HepG2 (cell line): ENCODE data around the gene GNB4. TPM values are rescaled to one million over a fixed set of nuclear protein-coding genes. Genes with fewer than 3 reads are reported as not detected.

ENCODE experiments used
- BCL6 ChIP-seq: IDR thresholded peaks from 2 replicates; pipeline ENCODE4 v1.6.1; 2016; ENCODE audit warnings: missing genetic modification reagents, missing compliant biosample characterization
- EZH2 ChIP-seq: conservative IDR thresholded peaks from 2 replicates; pipeline ENCODE4 v1.6.1; 2012; ENCODE audit warnings: mild to moderate bottlenecking, low read depth, low read length, moderate library complexity
- JUND ChIP-seq: sonication (generic); formaldehyde crosslinking; IDR thresholded peaks from 2 replicates; pipeline ENCODE4 v1.8.0; 2022; ENCODE audit warnings: mild to moderate bottlenecking, missing genetic modification reagents
- NFE2 ChIP-seq: sonication (generic); formaldehyde crosslinking; IDR thresholded peaks from 2 replicates; pipeline ENCODE4 v1.4.0; 2020; ENCODE audit warnings: missing genetic modification reagents
- ZNF10 ChIP-seq: sonication (generic); formaldehyde crosslinking; IDR thresholded peaks from 2 replicates; pipeline ENCODE4 v1.4.0; 2020; ENCODE audit warnings: mild to moderate bottlenecking, low read depth, missing genetic modification reagents, borderline replicate concordance
- ZNF7 ChIP-seq: IDR thresholded peaks from 2 replicates; pipeline ENCODE4 v1.6.1; 2016; ENCODE audit warnings: missing biosample characterization, missing genetic modification reagents
- polyA plus RNA-seq, 8 experiments: library from polyadenylated mRNA; depleted of rRNA in 3 of 8; stranded (reverse) in 7 of 8; unstranded in 1 of 8; fragments of >200 nt; fragmentation: Illumina TruSeq in 4 of 8; extraction: Trizol in 4 of 8; gene quantifications; 2 replicates each; pipeline versions ENCODE4 v1.2.1 to v1.2.3, GENCODE V29; 2011 to 2016; ENCODE audit warnings: low read depth in 4 of 8, missing spikeins in 1 of 8, mixed read lengths in 1 of 8; ENCODE audit not compliant: insufficient read depth in 1 of 8
- total RNA-seq, 5 experiments: library from RNA; depleted of rRNA; stranded (reverse); fragments of >200 nt; fragmentation: Illumina TruSeq; extraction: Trizol; gene quantifications; 2 replicates each; pipeline ENCODE4 v1.2.3, GENCODE V29; 2016; ENCODE audit warnings: low read depth in 1 of 5
- TF ChIP-seq, protein P1 (sequence below): sonication (generic); formaldehyde crosslinking; conservative IDR thresholded peaks from 2 replicates; pipeline ENCODE4 v1.4.0; 2020; ENCODE audit warnings: mild to moderate bottlenecking, missing genetic modification reagents, moderate library complexity
- TF ChIP-seq, protein P2 (sequence below): sonication (generic); formaldehyde crosslinking; IDR thresholded peaks from 2 replicates; pipeline ENCODE4 v1.4.0; 2020; ENCODE audit warnings: low read depth, mild to moderate bottlenecking, missing genetic modification reagents
- TF ChIP-seq, protein P3 (sequence below): sonication (generic); formaldehyde crosslinking; IDR thresholded peaks from 2 replicates; pipeline ENCODE4 v1.4.0; 2020; ENCODE audit warnings: missing genetic modification reagents, borderline replicate concordance

The GNB4 gene
- total and polyA plus RNA-seq, 2 of the 13 experiments (the other 11 are each of a cell fraction or from before 2014, with no cell fraction given) = 0.07 to 0.13 TPM

DNA sequence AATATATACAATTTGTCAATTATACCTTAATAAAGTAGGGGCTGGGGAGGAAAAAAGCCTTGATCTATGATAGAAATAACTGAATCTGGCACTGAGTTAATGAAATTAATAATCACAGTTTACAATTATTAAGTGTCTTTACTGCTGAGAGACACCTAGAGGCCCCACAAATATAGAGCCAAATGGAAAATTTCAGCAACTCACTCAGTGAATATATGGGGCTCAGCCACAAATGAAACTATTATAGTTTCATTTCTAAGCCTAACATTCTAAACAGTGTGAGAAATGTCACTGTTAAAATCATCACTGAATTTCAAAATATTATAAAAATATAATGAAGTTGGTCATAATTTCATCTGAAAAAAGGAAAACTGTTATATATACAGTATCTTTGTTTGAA lies 40.3 kb downstream of the GNB4 start (continued):
- TF ChIP-seq, protein P1, sequence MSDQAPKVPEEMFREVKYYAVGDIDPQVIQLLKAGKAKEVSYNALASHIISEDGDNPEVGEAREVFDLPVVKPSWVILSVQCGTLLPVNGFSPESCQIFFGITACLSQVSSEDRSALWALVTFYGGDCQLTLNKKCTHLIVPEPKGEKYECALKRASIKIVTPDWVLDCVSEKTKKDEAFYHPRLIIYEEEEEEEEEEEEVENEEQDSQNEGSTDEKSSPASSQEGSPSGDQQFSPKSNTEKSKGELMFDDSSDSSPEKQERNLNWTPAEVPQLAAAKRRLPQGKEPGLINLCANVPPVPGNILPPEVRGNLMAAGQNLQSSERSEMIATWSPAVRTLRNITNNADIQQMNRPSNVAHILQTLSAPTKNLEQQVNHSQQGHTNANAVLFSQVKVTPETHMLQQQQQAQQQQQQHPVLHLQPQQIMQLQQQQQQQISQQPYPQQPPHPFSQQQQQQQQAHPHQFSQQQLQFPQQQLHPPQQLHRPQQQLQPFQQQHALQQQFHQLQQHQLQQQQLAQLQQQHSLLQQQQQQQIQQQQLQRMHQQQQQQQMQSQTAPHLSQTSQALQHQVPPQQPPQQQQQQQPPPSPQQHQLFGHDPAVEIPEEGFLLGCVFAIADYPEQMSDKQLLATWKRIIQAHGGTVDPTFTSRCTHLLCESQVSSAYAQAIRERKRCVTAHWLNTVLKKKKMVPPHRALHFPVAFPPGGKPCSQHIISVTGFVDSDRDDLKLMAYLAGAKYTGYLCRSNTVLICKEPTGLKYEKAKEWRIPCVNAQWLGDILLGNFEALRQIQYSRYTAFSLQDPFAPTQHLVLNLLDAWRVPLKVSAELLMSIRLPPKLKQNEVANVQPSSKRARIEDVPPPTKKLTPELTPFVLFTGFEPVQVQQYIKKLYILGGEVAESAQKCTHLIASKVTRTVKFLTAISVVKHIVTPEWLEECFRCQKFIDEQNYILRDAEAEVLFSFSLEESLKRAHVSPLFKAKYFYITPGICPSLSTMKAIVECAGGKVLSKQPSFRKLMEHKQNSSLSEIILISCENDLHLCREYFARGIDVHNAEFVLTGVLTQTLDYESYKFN (CRISPR knock-in tag) = no peak
- TF ChIP-seq EZH2 = no peak
- TF ChIP-seq NFE2 (CRISPR knock-in tag) = no peak
- TF ChIP-seq, protein P2, sequence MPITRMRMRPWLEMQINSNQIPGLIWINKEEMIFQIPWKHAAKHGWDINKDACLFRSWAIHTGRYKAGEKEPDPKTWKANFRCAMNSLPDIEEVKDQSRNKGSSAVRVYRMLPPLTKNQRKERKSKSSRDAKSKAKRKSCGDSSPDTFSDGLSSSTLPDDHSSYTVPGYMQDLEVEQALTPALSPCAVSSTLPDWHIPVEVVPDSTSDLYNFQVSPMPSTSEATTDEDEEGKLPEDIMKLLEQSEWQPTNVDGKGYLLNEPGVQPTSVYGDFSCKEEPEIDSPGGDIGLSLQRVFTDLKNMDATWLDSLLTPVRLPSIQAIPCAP (CRISPR knock-in tag) = no peak
- no peak for TF ChIP-seq ZNF10 (CRISPR knock-in tag)
- TF ChIP-seq JUND = no peak
- TF ChIP-seq, protein P3, sequence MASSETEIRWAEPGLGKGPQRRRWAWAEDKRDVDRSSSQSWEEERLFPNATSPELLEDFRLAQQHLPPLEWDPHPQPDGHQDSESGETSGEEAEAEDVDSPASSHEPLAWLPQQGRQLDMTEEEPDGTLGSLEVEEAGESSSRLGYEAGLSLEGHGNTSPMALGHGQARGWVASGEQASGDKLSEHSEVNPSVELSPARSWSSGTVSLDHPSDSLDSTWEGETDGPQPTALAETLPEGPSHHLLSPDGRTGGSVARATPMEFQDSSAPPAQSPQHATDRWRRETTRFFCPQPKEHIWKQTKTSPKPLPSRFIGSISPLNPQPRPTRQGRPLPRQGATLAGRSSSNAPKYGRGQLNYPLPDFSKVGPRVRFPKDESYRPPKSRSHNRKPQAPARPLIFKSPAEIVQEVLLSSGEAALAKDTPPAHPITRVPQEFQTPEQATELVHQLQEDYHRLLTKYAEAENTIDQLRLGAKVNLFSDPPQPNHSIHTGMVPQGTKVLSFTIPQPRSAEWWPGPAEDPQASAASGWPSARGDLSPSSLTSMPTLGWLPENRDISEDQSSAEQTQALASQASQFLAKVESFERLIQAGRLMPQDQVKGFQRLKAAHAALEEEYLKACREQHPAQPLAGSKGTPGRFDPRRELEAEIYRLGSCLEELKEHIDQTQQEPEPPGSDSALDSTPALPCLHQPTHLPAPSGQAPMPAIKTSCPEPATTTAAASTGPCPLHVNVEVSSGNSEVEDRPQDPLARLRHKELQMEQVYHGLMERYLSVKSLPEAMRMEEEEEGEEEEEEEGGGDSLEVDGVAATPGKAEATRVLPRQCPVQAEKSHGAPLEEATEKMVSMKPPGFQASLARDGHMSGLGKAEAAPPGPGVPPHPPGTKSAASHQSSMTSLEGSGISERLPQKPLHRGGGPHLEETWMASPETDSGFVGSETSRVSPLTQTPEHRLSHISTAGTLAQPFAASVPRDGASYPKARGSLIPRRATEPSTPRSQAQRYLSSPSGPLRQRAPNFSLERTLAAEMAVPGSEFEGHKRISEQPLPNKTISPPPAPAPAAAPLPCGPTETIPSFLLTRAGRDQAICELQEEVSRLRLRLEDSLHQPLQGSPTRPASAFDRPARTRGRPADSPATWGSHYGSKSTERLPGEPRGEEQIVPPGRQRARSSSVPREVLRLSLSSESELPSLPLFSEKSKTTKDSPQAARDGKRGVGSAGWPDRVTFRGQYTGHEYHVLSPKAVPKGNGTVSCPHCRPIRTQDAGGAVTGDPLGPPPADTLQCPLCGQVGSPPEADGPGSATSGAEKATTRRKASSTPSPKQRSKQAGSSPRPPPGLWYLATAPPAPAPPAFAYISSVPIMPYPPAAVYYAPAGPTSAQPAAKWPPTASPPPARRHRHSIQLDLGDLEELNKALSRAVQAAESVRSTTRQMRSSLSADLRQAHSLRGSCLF (CRISPR knock-in tag) = no peak
- no peak for TF ChIP-seq ZNF7 (CRISPR knock-in tag)
- no peak for TF ChIP-seq BCL6
